ENCODE measurements around the gene C2CD4C. TPM values are rescaled to one million over a fixed set of nuclear protein-coding genes. Genes with fewer than 3 reads are reported as not detected.
"Not testable (repeated sequence)": the region's sequence is repeated elsewhere in the genome, so short reads cannot be mapped to it uniquely, and the experiment has no call there.

The C2CD4C gene
- polyA plus RNA-seq, 3 donors = not detected

GRCh38 chr19:386189-386588 is 22.8 kb downstream of the C2CD4C start:
- H2AFZ ChIP-seq (ENCODE audit: insufficient read depth, low read depth, low read length, poor library complexity, severe bottlenecking); H3K9ac ChIP-seq (ENCODE audit: insufficient read depth, low read length, poor library complexity, severe bottlenecking); H3K79me2 ChIP-seq (ENCODE audit: insufficient read depth, low read length); H3K4me3 ChIP-seq (replicated peaks in 1 of 3; ENCODE audit: low read depth in 2 of 3, low read length in 3 of 3); H3K27ac Mint-ChIP-seq; intact Hi-C loops (cut with micrococcal nuclease); H3K4me1 ChIP-seq (ENCODE audit: control insufficient read depth in 1 of 2, insufficient read depth in 2 of 2, low read length in 2 of 2); H3K4me2 ChIP-seq (replicated peaks; ENCODE audit: extremely low read depth, low read length, poor library complexity, severe bottlenecking); H3K36me3 ChIP-seq (replicated peaks in 1 of 2; ENCODE audit: control insufficient read depth in 1 of 2, insufficient read depth in 2 of 2, low read length in 2 of 2); H3K27ac ChIP-seq (ENCODE audit: low read depth in 1 of 2, low read length in 2 of 2); H3K36me3 Mint-ChIP-seq; DNase-seq; H3K4me1 Mint-ChIP-seq; H3K9me3 ChIP-seq (replicated peaks in 1 of 2; ENCODE audit: control insufficient read depth in 1 of 2, insufficient read depth in 1 of 2, low read length in 2 of 2); H4K20me1 ChIP-seq (ENCODE audit: insufficient read depth, low read length): not testable (repeated sequence)
- TF ChIP-seq, protein P1, sequence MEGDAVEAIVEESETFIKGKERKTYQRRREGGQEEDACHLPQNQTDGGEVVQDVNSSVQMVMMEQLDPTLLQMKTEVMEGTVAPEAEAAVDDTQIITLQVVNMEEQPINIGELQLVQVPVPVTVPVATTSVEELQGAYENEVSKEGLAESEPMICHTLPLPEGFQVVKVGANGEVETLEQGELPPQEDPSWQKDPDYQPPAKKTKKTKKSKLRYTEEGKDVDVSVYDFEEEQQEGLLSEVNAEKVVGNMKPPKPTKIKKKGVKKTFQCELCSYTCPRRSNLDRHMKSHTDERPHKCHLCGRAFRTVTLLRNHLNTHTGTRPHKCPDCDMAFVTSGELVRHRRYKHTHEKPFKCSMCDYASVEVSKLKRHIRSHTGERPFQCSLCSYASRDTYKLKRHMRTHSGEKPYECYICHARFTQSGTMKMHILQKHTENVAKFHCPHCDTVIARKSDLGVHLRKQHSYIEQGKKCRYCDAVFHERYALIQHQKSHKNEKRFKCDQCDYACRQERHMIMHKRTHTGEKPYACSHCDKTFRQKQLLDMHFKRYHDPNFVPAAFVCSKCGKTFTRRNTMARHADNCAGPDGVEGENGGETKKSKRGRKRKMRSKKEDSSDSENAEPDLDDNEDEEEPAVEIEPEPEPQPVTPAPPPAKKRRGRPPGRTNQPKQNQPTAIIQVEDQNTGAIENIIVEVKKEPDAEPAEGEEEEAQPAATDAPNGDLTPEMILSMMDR (IDR thresholded peaks at IDR 0.05) = peak; percentile 9
- H3K9me3 Mint-ChIP-seq = peaks cover 0 to 16% (median 2%) of the 10 kb centered on the region in 7 donors
- no CpG with 5 or more reads among the region's 8 CpGs for WGBS (ENCODE audit: insufficient coverage)
- peaks cover 39 to 59% (median 52%) of the 10 kb centered on the region in 3 donors for H3K27me3 Mint-ChIP-seq (ENCODE audit: low read depth in 3 of 3)
- peaks cover 0 to 31% of the 10 kb centered on the region in 2 donors for H3K27me3 ChIP-seq (ENCODE audit: control insufficient read depth in 2 of 2, insufficient read depth in 2 of 2, low read length in 2 of 2)
- peak overlapping the region in 1 of 2 donors; percentile 43 for H3K4me3 Mint-ChIP-seq

DNA sequence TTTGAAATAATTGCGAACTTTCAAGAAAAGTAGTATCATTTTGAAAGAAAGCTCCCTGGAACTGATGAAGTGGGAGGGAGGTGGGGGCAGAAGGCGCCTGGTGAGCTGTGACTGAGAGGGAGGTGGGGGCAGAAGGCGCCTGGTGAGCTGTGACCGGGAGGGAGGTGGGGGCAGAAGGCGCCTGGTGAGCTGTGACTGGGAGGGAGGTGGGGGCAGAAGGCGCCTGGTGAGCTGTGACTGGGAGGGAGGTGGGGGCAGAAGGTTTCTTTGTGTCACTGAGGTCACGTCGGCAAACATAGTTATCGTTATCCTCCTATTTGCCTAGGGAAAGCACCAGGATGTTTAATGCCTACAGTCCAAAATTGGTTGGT is 24.2 kb downstream of the C2CD4C start:
- no peak for DNase-seq
- H3K27ac Mint-ChIP-seq = no peak overlapping the region
- Histone ChIP-seq H3K9ac (ENCODE audit: insufficient read depth, low read length, poor library complexity, severe bottlenecking) (no peak overlapping the region), H3K4me2 (replicated peaks; ENCODE audit: extremely low read depth, low read length, poor library complexity, severe bottlenecking) (no peak overlapping the region), H3K4me1 (ENCODE audit: control insufficient read depth in 1 of 2, insufficient read depth in 2 of 2, low read length in 2 of 2) (no peaks in the 10 kb centered on the region), H3K27ac (ENCODE audit: low read depth in 1 of 2, low read length in 2 of 2) (no peak overlapping the region), H4K20me1 (ENCODE audit: insufficient read depth, low read length) (no peaks in the 10 kb centered on the region), H3K36me3 (replicated peaks in 1 of 2; ENCODE audit: control insufficient read depth in 1 of 2, insufficient read depth in 2 of 2, low read length in 2 of 2) (no peaks in the 10 kb centered on the region), H3K27me3 (ENCODE audit: control insufficient read depth in 2 of 2, insufficient read depth in 2 of 2, low read length in 2 of 2) (peaks cover 0 to 31% of the 10 kb centered on the region in 2 donors), H3K79me2 (ENCODE audit: insufficient read depth, low read length) (no peaks in the 10 kb centered on the region), H3K9me3 (replicated peaks in 1 of 2; ENCODE audit: control insufficient read depth in 1 of 2, insufficient read depth in 1 of 2, low read length in 2 of 2) (peaks cover 0 to 7% of the 10 kb centered on the region in 2 donors), H3K4me3 (replicated peaks in 1 of 3; ENCODE audit: low read depth in 2 of 3, low read length in 3 of 3) (no peak overlapping the region), H2AFZ (ENCODE audit: insufficient read depth, low read depth, low read length, poor library complexity, severe bottlenecking) (no peak overlapping the region)
- TF ChIP-seq, protein P1 (IDR thresholded peaks at IDR 0.05) = no peak
- WGBS (ENCODE audit: insufficient coverage) = 83% methylated on average over 6 of the region's 9 CpGs
- H3K36me3 Mint-ChIP-seq = peaks cover 0 to 4% of the 10 kb centered on the region in 2 donors
- H3K4me1 Mint-ChIP-seq = peaks cover 6% of the 10 kb centered on the region
- peaks cover 0 to 16% (median 2%) of the 10 kb centered on the region in 7 donors for H3K9me3 Mint-ChIP-seq
- H3K27me3 Mint-ChIP-seq (ENCODE audit: low read depth in 3 of 3) = peaks cover 37 to 57% (median 48%) of the 10 kb centered on the region in 3 donors
- intact Hi-C loops (cut with micrococcal nuclease) = no loop called here
- H3K4me3 Mint-ChIP-seq = peak overlapping the region in 1 of 2 donors; percentile 73

Data from CD14-positive monocyte (primary cell).